Fibroblast of the aortic adventitia (primary cell): Measurements from ENCODE around the gene MAPKAP1. TPM values are rescaled to one million over a fixed set of nuclear protein-coding genes. Genes with fewer than 3 reads are reported as not detected.

Experiments
- DNase-seq: peaks from one replicate; pipeline ENCODE4 v3.0.0-alpha.2; 2010; ENCODE audit warnings: low read depth
- H3K4me3 ChIP-seq: 2 replicates; pipeline ENCODE4 v1.5.1; 2011; ENCODE audit warnings: low read depth, mild to moderate bottlenecking, control low read depth, low read length, moderate library complexity
- total RNA-seq: library from RNA; depleted of rRNA; stranded (reverse); fragments of >200 nt; gene quantifications from 2 replicates; pipeline ENCODE4 v1.2.3, GENCODE V29; 2012; ENCODE audit warnings: low replicate concordance
- TF ChIP-seq, protein P1 (sequence below): IDR thresholded peaks from 2 replicates; pipeline ENCODE4 v1.5.1; 2011; ENCODE audit warnings: mild to moderate bottlenecking, low read length, control low read depth, inconsistent platforms; ENCODE audit not compliant: insufficient read depth

Gene MAPKAP1
- total RNA-seq, 1 donor: 90.6 TPM

DNA sequence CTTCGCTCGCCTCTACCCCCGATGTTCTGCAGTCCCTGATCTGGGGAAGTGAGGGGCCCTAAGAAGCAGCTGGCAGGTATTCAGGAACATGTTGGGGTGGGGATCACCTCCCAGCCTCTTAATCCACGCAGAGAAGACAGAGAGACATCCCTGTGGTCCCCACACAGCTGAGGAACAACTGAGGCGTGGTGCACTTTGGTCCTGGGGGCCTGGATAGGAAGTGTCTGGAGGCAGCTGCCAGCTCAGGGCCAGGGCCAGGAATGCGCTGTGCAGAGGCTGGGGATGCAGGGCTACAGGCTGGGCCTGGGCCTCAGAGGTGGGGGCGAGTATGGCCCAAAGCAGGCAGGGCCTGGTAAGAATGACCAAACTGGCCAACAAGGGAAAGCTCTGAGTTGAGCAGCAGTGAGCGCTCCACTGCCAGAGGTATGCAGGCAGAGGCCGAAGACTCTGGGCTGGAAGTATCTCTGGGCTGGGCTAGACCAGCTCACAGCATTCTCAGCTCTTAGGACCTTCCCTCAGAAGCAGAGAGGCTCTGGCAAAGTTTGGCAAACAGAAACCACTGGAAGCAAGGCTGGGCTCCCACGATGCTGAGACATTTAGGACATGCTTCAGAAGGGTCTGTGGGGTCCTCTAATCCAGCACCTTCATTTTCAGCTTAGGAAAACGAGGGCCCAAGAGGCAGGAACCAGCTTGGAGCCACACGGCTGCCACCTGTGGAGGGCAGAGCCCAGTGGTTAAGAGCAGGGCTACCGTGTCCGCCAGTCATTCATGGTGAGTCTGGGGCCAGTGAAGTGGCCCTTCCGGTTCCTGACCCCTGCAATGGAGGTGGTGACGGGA, 271.0 kb downstream of the MAPKAP1 start:
- TF ChIP-seq, protein P1, sequence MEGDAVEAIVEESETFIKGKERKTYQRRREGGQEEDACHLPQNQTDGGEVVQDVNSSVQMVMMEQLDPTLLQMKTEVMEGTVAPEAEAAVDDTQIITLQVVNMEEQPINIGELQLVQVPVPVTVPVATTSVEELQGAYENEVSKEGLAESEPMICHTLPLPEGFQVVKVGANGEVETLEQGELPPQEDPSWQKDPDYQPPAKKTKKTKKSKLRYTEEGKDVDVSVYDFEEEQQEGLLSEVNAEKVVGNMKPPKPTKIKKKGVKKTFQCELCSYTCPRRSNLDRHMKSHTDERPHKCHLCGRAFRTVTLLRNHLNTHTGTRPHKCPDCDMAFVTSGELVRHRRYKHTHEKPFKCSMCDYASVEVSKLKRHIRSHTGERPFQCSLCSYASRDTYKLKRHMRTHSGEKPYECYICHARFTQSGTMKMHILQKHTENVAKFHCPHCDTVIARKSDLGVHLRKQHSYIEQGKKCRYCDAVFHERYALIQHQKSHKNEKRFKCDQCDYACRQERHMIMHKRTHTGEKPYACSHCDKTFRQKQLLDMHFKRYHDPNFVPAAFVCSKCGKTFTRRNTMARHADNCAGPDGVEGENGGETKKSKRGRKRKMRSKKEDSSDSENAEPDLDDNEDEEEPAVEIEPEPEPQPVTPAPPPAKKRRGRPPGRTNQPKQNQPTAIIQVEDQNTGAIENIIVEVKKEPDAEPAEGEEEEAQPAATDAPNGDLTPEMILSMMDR: no peak
- no peak overlapping the region for H3K4me3 ChIP-seq
- no peak for DNase-seq

DNA sequence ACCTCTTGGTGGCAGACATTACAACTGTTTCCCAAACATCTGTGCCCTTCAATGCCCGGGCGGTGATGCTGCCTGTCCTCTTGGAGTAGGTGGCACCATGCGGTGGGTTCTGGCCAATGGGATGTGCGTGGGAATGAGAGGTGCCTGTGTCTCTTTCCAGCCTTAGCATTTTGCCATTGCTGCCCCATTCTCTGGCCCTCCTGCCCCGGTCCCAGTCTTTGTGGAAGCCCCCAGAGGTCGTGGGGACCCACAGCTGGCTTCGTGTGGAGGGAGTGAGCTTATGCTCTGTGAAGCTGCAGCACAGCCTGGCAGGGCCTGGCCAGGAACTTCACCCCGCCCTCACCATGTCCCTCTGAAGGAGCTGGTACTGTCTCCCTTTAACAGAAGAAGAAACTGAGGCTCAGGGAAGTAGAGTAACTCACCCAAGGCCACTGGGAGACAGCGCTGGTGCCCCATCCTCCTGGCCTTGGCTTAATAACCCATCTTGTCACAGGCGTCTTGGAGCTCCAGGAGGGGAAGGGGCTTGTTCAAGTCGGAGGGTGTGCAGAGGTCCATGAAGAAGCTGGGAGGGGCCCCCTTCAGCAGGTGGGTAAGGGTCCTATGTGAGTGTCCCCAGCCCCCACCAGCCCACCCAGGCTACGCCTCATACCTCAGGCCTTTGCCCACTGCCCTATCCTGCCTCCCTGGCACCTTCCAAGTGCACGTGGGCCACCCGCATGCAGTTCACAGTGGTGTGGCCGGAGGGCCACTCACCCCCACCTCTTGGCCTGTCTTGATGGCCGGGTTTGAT, 271.8 kb downstream of the MAPKAP1 start:
- TF ChIP-seq, protein P1: no peak
- DNase-seq: no peak
- no peak overlapping the region for H3K4me3 ChIP-seq

DNA sequence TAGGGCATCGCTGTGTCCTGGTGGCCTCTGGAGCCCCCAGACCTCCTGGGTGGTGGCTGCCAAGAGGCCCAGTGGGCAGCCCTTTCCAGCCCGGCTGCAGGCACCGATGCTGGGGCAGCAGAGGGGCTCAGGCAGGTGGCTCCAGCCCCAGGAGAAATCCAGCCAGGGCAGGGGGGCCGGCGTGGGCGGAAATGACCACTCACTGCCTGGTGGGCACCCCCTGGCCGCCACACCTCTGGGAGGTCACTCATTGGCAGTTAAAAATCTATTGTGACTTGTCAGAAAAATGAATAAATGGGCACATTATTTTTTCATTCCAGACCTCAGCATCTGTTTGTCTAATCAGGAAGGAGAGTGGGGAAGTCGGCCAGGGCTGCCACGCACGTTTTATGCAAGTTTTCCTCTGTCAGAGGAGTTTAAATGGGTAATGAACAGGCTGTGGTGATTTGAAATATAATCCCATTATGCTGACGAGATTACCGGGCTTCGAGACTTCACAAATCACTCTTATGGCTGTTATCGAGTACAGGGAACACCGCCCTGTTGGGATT, 273.5 kb downstream of the MAPKAP1 start:
- H3K4me3 ChIP-seq: no peak overlapping the region
- peak; percentile 10 for DNase-seq
- TF ChIP-seq, protein P1: no peak

- TF ChIP-seq, protein P1: no peak
- no peak overlapping the region for H3K4me3 ChIP-seq
- DNase-seq: no peak
These were observed 274.2 kb downstream of the MAPKAP1 start for GRCh38 chr9:125432715-125433385.

DNA sequence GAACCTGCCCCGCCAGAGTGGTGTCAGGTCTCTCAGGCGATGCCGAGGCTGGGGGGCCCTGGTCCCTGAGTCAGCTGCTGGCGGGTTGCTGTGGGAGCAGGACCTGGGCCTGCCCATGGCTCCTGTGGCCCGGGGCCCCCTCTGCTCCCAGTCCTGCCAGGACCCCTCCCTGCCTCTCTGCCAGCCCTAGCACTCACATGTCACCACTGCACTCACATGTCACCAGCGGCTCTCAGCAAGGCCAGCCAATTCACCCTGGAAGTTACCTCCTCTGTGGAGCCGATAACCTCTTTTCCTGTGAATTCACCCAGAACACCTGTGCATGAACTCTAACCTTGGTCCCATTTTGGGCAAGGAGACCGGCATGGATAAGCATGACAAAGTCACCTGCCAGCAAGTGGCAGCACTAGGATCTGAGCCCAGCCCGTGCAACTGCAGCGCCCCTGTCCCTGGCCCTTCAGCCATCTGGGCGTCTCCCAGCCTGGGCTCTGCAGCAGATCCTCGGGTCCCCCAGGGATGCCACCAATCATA, 275.2 kb downstream of the MAPKAP1 start:
- TF ChIP-seq, protein P1: no peak
- no peak overlapping the region for H3K4me3 ChIP-seq
- no peak for DNase-seq

- TF ChIP-seq, protein P1: no peak
- no peak for DNase-seq
These were observed 276.0 kb downstream of the MAPKAP1 start for GRCh38 chr9:125431012-125431305.

More at GRCh38 chr9:125431012-125431305, 276.0 kb downstream of the MAPKAP1 start:
- no peak overlapping the region for H3K4me3 ChIP-seq
